Heart right ventricle (tissue), 16 donors: ENCODE measurements around the gene PRRT4. TPM values are rescaled to one million over a fixed set of nuclear protein-coding genes. Genes with fewer than 3 reads are reported as not detected.

Experiments used
- ATAC-seq, 8 donors: fragments of 200-7000 bp; cut with Tn5 transposase; one replicate each; pipeline ENCODE4 v1.9.1; 2020; ENCODE audit warnings: mild to moderate bottlenecking in 8 of 8, moderate library complexity in 8 of 8, moderate number of reproducible peaks in 1 of 8
- DNase-seq, 2 donors: peaks; one replicate each; pipeline ENCODE4 v3.0.0-alpha.2; 2020
- H3K27ac ChIP-seq, 10 donors: fragments of 200-600 bp; sonication (generic) in 2 of 10; one replicate each; pipeline versions ENCODE4 v1.5.0 to v1.8.0; 2020 to 2022; ENCODE audit warnings: mild to moderate bottlenecking in 3 of 10
- H3K27me3 ChIP-seq, 7 donors: fragments of 200-600 bp; one replicate each; pipeline ENCODE4 v1.8.0; 2021 to 2022; ENCODE audit warnings: mild to moderate bottlenecking in 2 of 7
- H3K36me3 ChIP-seq, 9 donors: fragments of 200-600 bp; sonication (generic) in 1 of 9; one replicate each; pipeline versions ENCODE4 v1.5.0 to v1.8.0; 2020 to 2022; ENCODE audit warnings: mild to moderate bottlenecking in 2 of 9
- H3K4me1 ChIP-seq, 9 donors: fragments of 200-600 bp; sonication (generic) in 1 of 9; one replicate each; pipeline versions ENCODE4 v1.5.0 to v1.8.0; 2020 to 2022; ENCODE audit warnings: mild to moderate bottlenecking in 4 of 9
- H3K4me3 ChIP-seq, 10 donors: fragments of 200-600 bp; sonication (generic) in 2 of 10; one replicate each; pipeline versions ENCODE4 v1.5.0 to v1.8.0; 2020 to 2022; ENCODE audit warnings: mild to moderate bottlenecking in 7 of 10, moderate library complexity in 2 of 10
- H3K9me3 ChIP-seq, 11 donors: fragments of 200-600 bp in 10 of 11; sonication (generic) in 2 of 11; one replicate each; pipeline versions ENCODE4 v1.5.0 to v1.8.0; 2013 to 2022; ENCODE audit warnings: mild to moderate bottlenecking in 2 of 11, control low read depth in 1 of 11, moderate library complexity in 1 of 11
- CTCF ChIP-seq, 9 donors: fragments of 200-600 bp; sonication (generic) in 2 of 9; IDR thresholded peaks; one replicate each; pipeline versions ENCODE4 v1.5.0 to v1.8.0; 2021 to 2022; ENCODE audit warnings: antibody characterized with exemption in 9 of 9, mild to moderate bottlenecking in 5 of 9, moderate library complexity in 1 of 9
- WGBS, 2 donors: extraction: QIAGEN DNeasy Blood & Tissue Kit; methylation state at CpG; one replicate each; pipeline ENCODE4 v1.1.7; 2013; ENCODE audit warnings: inconsistent platforms in 1 of 2; 5-methylcytosine and 5-hydroxymethylcytosine counted together
- intact Hi-C, 10 donors: fragments of 100-400 bp; cut with DNase I; formaldehyde crosslinking; loops; one replicate each; pipeline versions ENCODE4 v1.11.1 to v1.14.2; 2022
- polyA plus RNA-seq, 2 donors: library from polyadenylated mRNA; stranded (reverse); fragments of 200-250 nt; gene quantifications; one replicate each; pipeline ENCODE4 v1.2.3, GENCODE V29; 2013
- total RNA-seq, 10 donors: library from RNA; stranded (reverse); fragmentation: NEBNext Ultra II Directional in 3 of 10; extraction: Animal tissue kit (Norgen Biotek cat#: 25700) in 3 of 10; gene quantifications; one replicate each; pipeline versions ENCODE4 v1.2.1 to v1.2.4, GENCODE V29; 2021 to 2023
- donor health status: Arrhythmogenic right ventricular cardiomyopathy.
- donor health status: ischemic (EF 13 %, LVEDD 7.1; RV severe dilation, severe dysfunction).
- donor health status: healthy with polysubstance abuse.
- donor health status: DM: no; HTN: yes; CAD: no.
- donor health status: DM: no; HTN: no; CAD: no.
- donor health status: ischemic (EF 25% LVEDD 6.9; RV normal size, moderate dysfunction).
- donor health status: ischemic (EF 25% LVEDD 5.7; RV mildly dilated, moderate dysfunction).
- donor health status: healthy.
- donor health status: DM: yes; HTN: yes; CAD: no.
- donor health status: Ischemic cardiomyopathy.
- donor health status: ischemic (EF 35%, LVEDD 5.7; RV mildly dilated, moderate dysfunction).
- donor health status: nonischemic (EF 11% LVEDD 7.7; RV severe dilation, severe dysfunction).
- donor health status: DM: yes; HTN: yes; CAD: no.
- donor health status: PGD.
- donor health status: ischemic (EF 29% LVEDD 5.4; RV normal size, mild dysfunction).
- donor health status: nonischemic (EF 23%, LVEDD 6.1; RV moderate dilation, normal function).

The PRRT4 gene
- total and polyA plus RNA-seq, 12 donors = 0.67 to 3.1 (median 2.0) TPM

- Histone ChIP-seq H3K4me1 (peaks cover 0 to 30% (median 17%) of the 10 kb centered on the region in 9 donors), H3K9me3 (no peaks in the 10 kb centered on the region), H3K4me3 (no peak overlapping the region), H3K36me3 (no peaks in the 10 kb centered on the region), H3K27ac (peak overlapping the region in 2 of 10 donors; percentile 59 to 74), H3K27me3 (peaks cover 0 to 33% (median 16%) of the 10 kb centered on the region in 7 donors)
- TF ChIP-seq CTCF (IDR thresholded peaks at IDR 0.05) = no peak
- intact Hi-C loops = no loop called here
- peak in 2 of 8 donors; percentile 3 to 5 for ATAC-seq
- DNase-seq = no peak
- WGBS, 2 donors = 83 to 84% methylated on average over 2 of the region's 2 CpGs
Observed at GRCh38 chr7:128356546-128357216, 4.8 kb downstream of the PRRT4 start.

- DNase-seq (no peak), ATAC-seq (no peak)
- no peak overlapping the region for H3K27ac ChIP-seq
- H3K36me3 ChIP-seq = no peaks in the 10 kb centered on the region
- no peak overlapping the region for H3K4me3 ChIP-seq
- no peaks in the 10 kb centered on the region for H3K9me3 ChIP-seq
- TF ChIP-seq CTCF (IDR thresholded peaks at IDR 0.05) = no peak
- H3K4me1 ChIP-seq = peaks cover 0 to 21% (median 16%) of the 10 kb centered on the region in 9 donors
- peaks cover 0 to 47% (median 31%) of the 10 kb centered on the region in 7 donors for H3K27me3 ChIP-seq
- intact Hi-C loops = no loop called here
- WGBS, 2 donors = 96% methylated on average over 1 of the region's 1 CpG
Observed at GRCh38 chr7:128353610-128354009, 7.9 kb downstream of the PRRT4 start.

- H3K4me3 ChIP-seq = no peak overlapping the region
- H3K27me3 ChIP-seq = peaks cover 0 to 47% (median 31%) of the 10 kb centered on the region in 7 donors
- no peaks in the 10 kb centered on the region for H3K9me3 ChIP-seq
- no peak overlapping the region for H3K27ac ChIP-seq
- TF ChIP-seq CTCF (IDR thresholded peaks at IDR 0.05) = no peak
- no peaks in the 10 kb centered on the region for H3K36me3 ChIP-seq
- 86 to 87% methylated on average over 3 of the region's 3 CpGs for WGBS, 2 donors
- no peak for ATAC-seq
- intact Hi-C loops = no loop called here
- H3K4me1 ChIP-seq = peaks cover 0 to 21% (median 14%) of the 10 kb centered on the region in 9 donors
- DNase-seq = no peak
Observed at GRCh38 chr7:128353189-128353588, 8.3 kb downstream of the PRRT4 start.

- Histone ChIP-seq H3K36me3 (no peaks in the 10 kb centered on the region), H3K27ac (no peak overlapping the region), H3K4me3 (no peak overlapping the region), H3K4me1 (peaks cover 0 to 21% (median 12%) of the 10 kb centered on the region in 9 donors), H3K9me3 (no peaks in the 10 kb centered on the region), H3K27me3 (peaks cover 0 to 47% (median 31%) of the 10 kb centered on the region in 7 donors)
- no peak for TF ChIP-seq CTCF (IDR thresholded peaks at IDR 0.05)
- 73 to 74% methylated on average over 8 of the region's 8 CpGs for WGBS, 2 donors
- DNase-seq (no peak), ATAC-seq (no peak)
- intact Hi-C loops = loop anchor here in 2 of 10 donors (1.0 kb wide), 1 partner anchor 35 kb away; no protein-coding TSS in a partner anchor
Observed at GRCh38 chr7:128352636-128353035, 8.9 kb downstream of the PRRT4 start.
